HEK293 (cell line): Measurements from ENCODE around the gene SERPINB7.

Experiments used
- CTCF ChIA-PET: fragments of 350-600 bp; formaldehyde crosslinking; extraction: SDS; loops from one replicate; lab custom pipeline; 2021; ENCODE audit warnings: antibody characterized with exemption; lab: Yijun Ruan, JAX
- POLR2A ChIA-PET: fragments of 300-600 bp; formaldehyde crosslinking; extraction: SDS; loops from one replicate; lab custom pipeline; 2020; ENCODE audit warnings: antibody characterized with exemption, inconsistent platforms; lab: Yijun Ruan, JAX
- H3K27ac ChIP-seq: fragments of 200-500 bp; sonication (Bioruptor generic); 2 replicates; pipeline ENCODE4 v1.5.1; 2014; ENCODE audit warnings: low read depth, low read length, control low read depth, inconsistent platforms; ENCODE audit errors: extremely low read depth
- H3K36me3 ChIP-seq, 2 experiments: fragments of 200-500 bp in 1 of 2; sonication (Bioruptor generic) in 1 of 2; 1 replicate in 1 of 2; 2 replicates in 1 of 2; pipeline ENCODE4 v1.5.1; 2014 to 2017; ENCODE audit warnings: inconsistent platforms in 2 of 2, low read length in 2 of 2; ENCODE audit not compliant: control insufficient read depth in 2 of 2, insufficient read depth in 1 of 2
- H3K4me1 ChIP-seq: fragments of 200-500 bp; sonication (Bioruptor generic); 2 replicates; pipeline ENCODE4 v1.5.1; 2014; ENCODE audit warnings: mild to moderate bottlenecking, low read length, inconsistent platforms; ENCODE audit not compliant: control insufficient read depth, insufficient read depth
- H3K4me3 ChIP-seq: 2 replicates; pipeline ENCODE4 v1.5.1; 2011; ENCODE audit warnings: low read depth, mild to moderate bottlenecking, control low read depth, low read length, moderate library complexity
- H3K9me3 ChIP-seq: fragments of 200-500 bp; sonication (Bioruptor generic); 2 replicates; pipeline ENCODE4 v1.5.1; 2014; ENCODE audit warnings: low read depth, low read length, inconsistent platforms; ENCODE audit not compliant: control insufficient read depth, insufficient read depth
- GFI1B ChIP-seq: fragments of 450-650 bp; formaldehyde crosslinking; IDR thresholded peaks from 2 replicates; pipeline ENCODE4 v1.5.1; 2016; ENCODE audit warnings: missing biosample characterization, missing genetic modification characterization
- OSR2 ChIP-seq: fragments of 450-650 bp; formaldehyde crosslinking; IDR thresholded peaks from 2 replicates; pipeline ENCODE4 v1.5.1; 2016; ENCODE audit warnings: missing biosample characterization, missing genetic modification characterization
- PATZ1 ChIP-seq: fragments of 450-650 bp; formaldehyde crosslinking; IDR thresholded peaks from 2 replicates; pipeline ENCODE4 v1.5.1; 2016; ENCODE audit warnings: missing biosample characterization, missing genetic modification characterization
- ZNF10 ChIP-seq: fragments of 450-650 bp; formaldehyde crosslinking; IDR thresholded peaks from 2 replicates; pipeline ENCODE4 v1.5.1; 2017; ENCODE audit warnings: missing biosample characterization, missing genetic modification characterization
- ZNF146 ChIP-seq: fragments of 450-650 bp; formaldehyde crosslinking; IDR thresholded peaks from 2 replicates; pipeline ENCODE4 v1.5.1; 2016; ENCODE audit warnings: missing biosample characterization, missing genetic modification characterization
- ZNF155 ChIP-seq: fragments of 450-650 bp; formaldehyde crosslinking; IDR thresholded peaks from 2 replicates; pipeline ENCODE4 v1.5.1; 2016; ENCODE audit warnings: missing biosample characterization, missing genetic modification characterization
- ZNF239 ChIP-seq: fragments of 450-650 bp; formaldehyde crosslinking; IDR thresholded peaks from 2 replicates; pipeline ENCODE4 v1.5.1; 2016; ENCODE audit warnings: missing biosample characterization, missing genetic modification characterization
- ZNF266 ChIP-seq: fragments of 450-650 bp; formaldehyde crosslinking; IDR thresholded peaks from 2 replicates; pipeline ENCODE4 v1.5.1; 2016; ENCODE audit warnings: missing biosample characterization, missing genetic modification characterization, low read depth
- ZNF292 ChIP-seq: fragments of 450-650 bp; formaldehyde crosslinking; IDR thresholded peaks from 2 replicates; pipeline ENCODE4 v1.5.1; 2016; ENCODE audit warnings: low read depth, missing biosample characterization, missing genetic modification characterization, borderline replicate concordance
- ZNF398 ChIP-seq: fragments of 450-650 bp; formaldehyde crosslinking; IDR thresholded peaks from 2 replicates; pipeline ENCODE4 v1.5.1; 2017; ENCODE audit warnings: missing biosample characterization, missing genetic modification characterization
- ZNF423 ChIP-seq: fragments of 450-650 bp; formaldehyde crosslinking; IDR thresholded peaks from 2 replicates; pipeline ENCODE4 v1.5.1; 2016; ENCODE audit warnings: missing biosample characterization, missing genetic modification characterization
- ZNF449 ChIP-seq: fragments of 450-650 bp; formaldehyde crosslinking; IDR thresholded peaks from 2 replicates; pipeline ENCODE4 v1.5.1; 2017; ENCODE audit warnings: missing biosample characterization, mild to moderate bottlenecking, missing genetic modification characterization, moderate library complexity
- ZNF544 ChIP-seq: fragments of 450-650 bp; formaldehyde crosslinking; IDR thresholded peaks from 2 replicates; pipeline ENCODE4 v1.5.0; 2017; ENCODE audit warnings: missing biosample characterization, missing genetic modification characterization
- ZNF549 ChIP-seq: fragments of 450-650 bp; IDR thresholded peaks from 2 replicates; pipeline ENCODE4 v1.5.1; 2018; ENCODE audit warnings: missing biosample characterization, missing genetic modification characterization, mild to moderate bottlenecking, inconsistent platforms, moderate library complexity
- ZNF558 ChIP-seq: fragments of 450-650 bp; formaldehyde crosslinking; IDR thresholded peaks from 2 replicates; pipeline ENCODE4 v1.5.1; 2016; ENCODE audit warnings: missing biosample characterization, missing genetic modification characterization
- ZNF610 ChIP-seq: fragments of 450-650 bp; formaldehyde crosslinking; IDR thresholded peaks from 2 replicates; pipeline ENCODE4 v1.5.1; 2016; ENCODE audit warnings: missing biosample characterization, missing genetic modification characterization, borderline replicate concordance
- ZNF626 ChIP-seq: fragments of 450-650 bp; sonication (Bioruptor Pico); formaldehyde crosslinking; IDR thresholded peaks from 2 replicates; pipeline ENCODE4 v1.5.1; 2018; ENCODE audit warnings: missing biosample characterization, missing genetic modification characterization, inconsistent platforms
- ZNF658 ChIP-seq: fragments of 450-650 bp; formaldehyde crosslinking; IDR thresholded peaks from 2 replicates; pipeline ENCODE4; 2016; ENCODE audit warnings: missing biosample characterization, missing genetic modification characterization
- ZNF76 ChIP-seq: fragments of 450-650 bp; formaldehyde crosslinking; IDR thresholded peaks from 2 replicates; pipeline ENCODE4; 2016; ENCODE audit warnings: low read depth, missing biosample characterization, missing genetic modification characterization, borderline replicate concordance
- ZSCAN23 ChIP-seq: fragments of 450-650 bp; formaldehyde crosslinking; IDR thresholded peaks from 2 replicates; pipeline ENCODE4 v1.5.1; 2016; ENCODE audit warnings: missing biosample characterization, missing genetic modification characterization

SERPINB7 gene

GRCh38 chr18:63779386-63779785 lies 4.2 kb downstream of the SERPINB7 start:
- TF ChIP-seq ZNF449 (tag by site-specific recombination) (no peak), ZNF544 (tag by site-specific recombination) (no peak)
- no peaks in the 10 kb centered on the region for H3K9me3 ChIP-seq
- no peaks in the 10 kb centered on the region for H3K36me3 ChIP-seq
- no peaks in the 10 kb centered on the region for H3K4me1 ChIP-seq
- CTCF ChIA-PET = interaction anchor here (0.8 kb wide), 1 partner anchor 70 kb away, joined by 5 read pairs; no protein-coding TSS in a partner anchor
- POLR2A ChIA-PET = no interaction called here
- no peak overlapping the region for H3K4me3 ChIP-seq
- H3K27ac ChIP-seq = no peak overlapping the region

- ChIA-PET CTCF (interaction anchor here (0.7 to 1.0 kb wide), 3 partner anchors 42 to 265 kb away, joined by 3 to 4 read pairs (median 3); no protein-coding TSS in a partner anchor), POLR2A (no interaction called here)
- Histone ChIP-seq H3K4me1 (no peaks in the 10 kb centered on the region), H3K4me3 (no peak overlapping the region), H3K36me3 (no peaks in the 10 kb centered on the region), H3K9me3 (no peaks in the 10 kb centered on the region), H3K27ac (no peak overlapping the region)
- TF ChIP-seq ZNF146 (tag by site-specific recombination) (no peak), GFI1B (tag by site-specific recombination) (no peak), ZNF549 (tag by site-specific recombination) (no peak), ZNF658 (tag by site-specific recombination) (no peak), ZNF155 (no peak), OSR2 (tag by site-specific recombination) (no peak), PATZ1 (no peak), ZNF558 (tag by site-specific recombination) (no peak), ZNF398 (tag by site-specific recombination) (no peak), ZNF76 (tag by site-specific recombination) (no peak), ZNF292 (no peak), ZNF10 (no peak), ZNF626 (tag by site-specific recombination) (no peak), ZNF610 (tag by site-specific recombination) (no peak), ZNF266 (no peak), ZSCAN23 (tag by site-specific recombination) (no peak), ZNF423 (tag by site-specific recombination) (no peak), ZNF239 (tag by site-specific recombination) (no peak)
Measured at GRCh38 chr18:63783394-63783793, 8.2 kb downstream of the SERPINB7 start.
